Glutamatergic neuron (in vitro differentiated cells): Measurements from ENCODE around the gene CD164. TPM values are rescaled to one million over a fixed set of nuclear protein-coding genes. Genes with fewer than 3 reads are reported as not detected.

Source experiments
- DNase-seq: peaks from one replicate; pipeline ENCODE4 v3.0.0; 2022
- H3K27ac Mint-ChIP-seq: one replicate; pipeline ENCODE4 v1.8.0; 2020; ENCODE audit warnings: mild to moderate bottlenecking, mixed read lengths, inconsistent platforms; ENCODE audit not compliant: unreplicated experiment
- H3K27me3 Mint-ChIP-seq: one replicate; pipeline ENCODE4 v1.8.0; 2020; ENCODE audit warnings: mild to moderate bottlenecking, moderate library complexity, mixed read lengths, inconsistent platforms; ENCODE audit not compliant: unreplicated experiment
- H3K36me3 Mint-ChIP-seq: one replicate; pipeline ENCODE4 v1.8.0; 2020; ENCODE audit warnings: mild to moderate bottlenecking, mixed read lengths, inconsistent platforms; ENCODE audit not compliant: unreplicated experiment
- H3K4me1 Mint-ChIP-seq: one replicate; pipeline ENCODE4 v1.8.0; 2020; ENCODE audit warnings: mild to moderate bottlenecking, low read depth, mixed read lengths, inconsistent platforms; ENCODE audit not compliant: unreplicated experiment
- H3K4me3 Mint-ChIP-seq: one replicate; pipeline ENCODE4 v1.8.0; 2020; ENCODE audit warnings: mild to moderate bottlenecking, mixed read lengths, inconsistent platforms; ENCODE audit not compliant: unreplicated experiment
- H3K9me3 Mint-ChIP-seq: one replicate; pipeline ENCODE4 v1.8.0; 2020; ENCODE audit warnings: mild to moderate bottlenecking, moderate library complexity, mixed read lengths, inconsistent platforms; ENCODE audit not compliant: unreplicated experiment
- CTCF ChIP-seq: fragments of 200-600 bp; sonication (generic); IDR thresholded peaks from one replicate; pipeline ENCODE4 v1.5.0; 2021; ENCODE audit not compliant: partially characterized antibody, unreplicated experiment
- total RNA-seq: library from RNA; stranded (reverse); fragmentation: NEBNext Ultra II Directional; extraction: Animal tissue kit (Norgen Biotek cat#: 25700); gene quantifications from one replicate; pipeline ENCODE4 v1.2.1, GENCODE V29; 2021; ENCODE audit not compliant: unreplicated experiment

Gene CD164
- total RNA-seq, 1 donor from 2014 or later = 45.5 TPM

GRCh38 chr6:109327491-109327890 is 54.8 kb downstream of the CD164 start:
- H3K27ac Mint-ChIP-seq = no peak overlapping the region
- no peaks in the 10 kb centered on the region for H3K36me3 Mint-ChIP-seq
- H3K9me3 Mint-ChIP-seq = no peaks in the 10 kb centered on the region
- no peaks in the 10 kb centered on the region for H3K4me1 Mint-ChIP-seq
- H3K27me3 Mint-ChIP-seq = no peaks in the 10 kb centered on the region
- DNase-seq = no peak
- no peak overlapping the region for H3K4me3 Mint-ChIP-seq
- TF ChIP-seq CTCF = no peak

DNA sequence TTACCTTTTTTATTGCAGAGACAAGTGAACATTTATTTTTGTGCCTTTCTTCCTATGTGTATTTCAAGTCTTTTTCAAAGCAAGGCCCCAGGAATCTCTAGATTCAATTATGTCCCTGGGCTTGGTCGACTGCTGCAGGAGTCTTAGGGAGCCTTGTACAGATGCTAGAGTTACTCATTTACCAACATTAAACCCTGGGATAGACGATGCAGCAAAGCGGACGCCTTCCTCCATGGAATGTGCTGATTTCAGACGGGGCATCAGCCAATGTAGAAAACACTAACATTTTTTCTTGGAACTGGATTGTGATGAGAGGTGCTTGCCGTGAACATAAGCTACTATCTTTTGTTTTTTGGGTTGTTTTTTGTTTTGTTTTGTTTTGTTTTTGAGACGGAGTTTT is 55.9 kb downstream of the CD164 start:
- Mint-ChIP-seq H3K27ac (no peak overlapping the region), H3K9me3 (no peaks in the 10 kb centered on the region), H3K27me3 (no peaks in the 10 kb centered on the region), H3K4me1 (no peaks in the 10 kb centered on the region), H3K4me3 (no peak overlapping the region), H3K36me3 (no peaks in the 10 kb centered on the region)
- TF ChIP-seq CTCF = no peak
- no peak for DNase-seq

GRCh38 chr6:109325400-109325801 is 56.9 kb downstream of the CD164 start:
- H3K9me3 Mint-ChIP-seq = no peaks in the 10 kb centered on the region
- no peak for TF ChIP-seq CTCF
- no peaks in the 10 kb centered on the region for H3K36me3 Mint-ChIP-seq
- no peak for DNase-seq
- H3K27me3 Mint-ChIP-seq = no peaks in the 10 kb centered on the region
- no peak overlapping the region for H3K27ac Mint-ChIP-seq
- H3K4me1 Mint-ChIP-seq = no peaks in the 10 kb centered on the region
- no peak overlapping the region for H3K4me3 Mint-ChIP-seq

- H3K27me3 Mint-ChIP-seq = peaks cover 3% of the 10 kb centered on the region
- DNase-seq = no peak
- H3K4me3 Mint-ChIP-seq = no peak overlapping the region
- no peaks in the 10 kb centered on the region for H3K36me3 Mint-ChIP-seq
- peaks cover 3% of the 10 kb centered on the region for H3K9me3 Mint-ChIP-seq
- no peak for TF ChIP-seq CTCF
- no peak overlapping the region for H3K27ac Mint-ChIP-seq
- H3K4me1 Mint-ChIP-seq = peaks cover 9% of the 10 kb centered on the region
These were observed 59.0 kb downstream of the CD164 start for GRCh38 chr6:109323241-109323640.

- H3K9me3 Mint-ChIP-seq = peaks cover 3% of the 10 kb centered on the region
- peaks cover 5% of the 10 kb centered on the region for H3K27me3 Mint-ChIP-seq
- no peaks in the 10 kb centered on the region for H3K36me3 Mint-ChIP-seq
- H3K27ac Mint-ChIP-seq = no peak overlapping the region
- no peak overlapping the region for H3K4me3 Mint-ChIP-seq
- no peak for TF ChIP-seq CTCF
- no peak for DNase-seq
- H3K4me1 Mint-ChIP-seq = peaks cover 10% of the 10 kb centered on the region
These were observed 59.4 kb downstream of the CD164 start for GRCh38 chr6:109322825-109323224.
